Measurements from ENCODE around the gene ARHGEF11. TPM values are rescaled to one million over a fixed set of nuclear protein-coding genes. Genes with fewer than 3 reads are reported as not detected.
A peak's percentile ranks its signal among the peaks of the same experiment; 100 is the strongest.

The ARHGEF11 gene
- total and polyA plus RNA-seq, 9 of the 15 experiments (the other 6 are each of a cell fraction or from before 2014, with no cell fraction given), result 0.14 to 15.5 (median 9.0) TPM

DNA sequence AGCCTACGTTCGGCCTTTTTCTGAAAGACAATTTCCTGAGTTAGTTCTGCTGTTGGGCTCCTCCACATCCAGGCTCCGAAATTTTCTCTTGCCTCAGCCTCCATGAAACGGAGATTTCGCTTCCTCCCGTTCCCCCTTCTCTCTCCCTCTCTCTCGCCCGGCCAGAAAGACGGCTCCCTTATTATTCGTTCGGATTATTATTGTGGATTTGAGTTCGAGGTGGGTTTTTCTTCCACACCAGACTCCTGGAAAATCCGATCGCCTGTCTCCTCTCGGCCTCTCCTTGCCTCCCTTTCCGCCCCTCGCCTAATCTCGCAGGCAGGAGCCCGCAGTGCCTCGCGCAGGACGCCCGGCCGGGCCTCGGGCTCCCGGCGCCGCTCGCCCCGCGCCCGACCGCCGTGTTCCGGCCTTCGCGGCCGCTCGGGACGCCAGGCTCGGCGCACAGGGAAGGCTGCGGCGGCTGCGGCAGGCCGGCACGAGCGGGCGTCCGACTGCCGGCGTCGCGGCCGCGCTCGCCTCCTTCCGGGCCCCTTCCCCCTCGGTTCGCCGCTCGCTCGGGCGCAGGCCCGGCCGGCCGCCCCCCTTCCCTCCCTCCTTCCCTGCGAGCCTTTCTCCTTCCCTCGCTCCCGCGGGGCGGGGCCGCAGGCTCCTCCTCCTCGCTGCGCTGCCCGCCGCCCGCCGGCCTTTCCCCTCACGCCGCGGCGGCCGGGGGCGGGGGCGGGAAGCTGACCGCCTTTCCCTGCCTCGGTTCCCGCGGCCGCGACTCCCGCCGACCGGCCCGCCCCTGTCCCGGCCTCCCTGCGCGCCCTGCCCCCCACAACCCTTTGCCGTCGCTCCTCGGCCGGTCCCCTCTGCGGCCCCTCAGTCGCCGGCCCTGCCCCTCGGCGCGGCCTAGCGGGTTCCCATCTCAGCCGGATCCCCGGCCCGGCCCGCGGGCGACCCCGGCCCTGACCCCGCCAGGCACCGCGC is at the start of gene ARHGEF11 (continued):
- TF ChIP-seq, protein P1, sequence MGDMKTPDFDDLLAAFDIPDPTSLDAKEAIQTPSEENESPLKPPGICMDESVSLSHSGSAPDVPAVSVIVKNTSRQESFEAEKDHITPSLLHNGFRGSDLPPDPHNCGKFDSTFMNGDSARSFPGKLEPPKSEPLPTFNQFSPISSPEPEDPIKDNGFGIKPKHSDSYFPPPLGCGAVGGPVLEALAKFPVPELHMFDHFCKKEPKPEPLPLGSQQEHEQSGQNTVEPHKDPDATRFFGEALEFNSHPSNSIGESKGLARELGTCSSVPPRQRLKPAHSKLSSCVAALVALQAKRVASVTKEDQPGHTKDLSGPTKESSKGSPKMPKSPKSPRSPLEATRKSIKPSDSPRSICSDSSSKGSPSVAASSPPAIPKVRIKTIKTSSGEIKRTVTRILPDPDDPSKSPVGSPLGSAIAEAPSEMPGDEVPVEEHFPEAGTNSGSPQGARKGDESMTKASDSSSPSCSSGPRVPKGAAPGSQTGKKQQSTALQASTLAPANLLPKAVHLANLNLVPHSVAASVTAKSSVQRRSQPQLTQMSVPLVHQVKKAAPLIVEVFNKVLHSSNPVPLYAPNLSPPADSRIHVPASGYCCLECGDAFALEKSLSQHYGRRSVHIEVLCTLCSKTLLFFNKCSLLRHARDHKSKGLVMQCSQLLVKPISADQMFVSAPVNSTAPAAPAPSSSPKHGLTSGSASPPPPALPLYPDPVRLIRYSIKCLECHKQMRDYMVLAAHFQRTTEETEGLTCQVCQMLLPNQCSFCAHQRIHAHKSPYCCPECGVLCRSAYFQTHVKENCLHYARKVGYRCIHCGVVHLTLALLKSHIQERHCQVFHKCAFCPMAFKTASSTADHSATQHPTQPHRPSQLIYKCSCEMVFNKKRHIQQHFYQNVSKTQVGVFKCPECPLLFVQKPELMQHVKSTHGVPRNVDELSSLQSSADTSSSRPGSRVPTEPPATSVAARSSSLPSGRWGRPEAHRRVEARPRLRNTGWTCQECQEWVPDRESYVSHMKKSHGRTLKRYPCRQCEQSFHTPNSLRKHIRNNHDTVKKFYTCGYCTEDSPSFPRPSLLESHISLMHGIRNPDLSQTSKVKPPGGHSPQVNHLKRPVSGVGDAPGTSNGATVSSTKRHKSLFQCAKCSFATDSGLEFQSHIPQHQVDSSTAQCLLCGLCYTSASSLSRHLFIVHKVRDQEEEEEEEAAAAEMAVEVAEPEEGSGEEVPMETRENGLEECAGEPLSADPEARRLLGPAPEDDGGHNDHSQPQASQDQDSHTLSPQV (IDR thresholded peaks at IDR 0.05), result 0 out of 2 replicates have a peak, but pooled peaks have one; percentile 50
- TF ChIP-seq, protein P2, sequence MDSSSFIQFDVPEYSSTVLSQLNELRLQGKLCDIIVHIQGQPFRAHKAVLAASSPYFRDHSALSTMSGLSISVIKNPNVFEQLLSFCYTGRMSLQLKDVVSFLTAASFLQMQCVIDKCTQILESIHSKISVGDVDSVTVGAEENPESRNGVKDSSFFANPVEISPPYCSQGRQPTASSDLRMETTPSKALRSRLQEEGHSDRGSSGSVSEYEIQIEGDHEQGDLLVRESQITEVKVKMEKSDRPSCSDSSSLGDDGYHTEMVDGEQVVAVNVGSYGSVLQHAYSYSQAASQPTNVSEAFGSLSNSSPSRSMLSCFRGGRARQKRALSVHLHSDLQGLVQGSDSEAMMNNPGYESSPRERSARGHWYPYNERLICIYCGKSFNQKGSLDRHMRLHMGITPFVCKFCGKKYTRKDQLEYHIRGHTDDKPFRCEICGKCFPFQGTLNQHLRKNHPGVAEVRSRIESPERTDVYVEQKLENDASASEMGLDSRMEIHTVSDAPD (CRISPR knock-in tag; IDR thresholded peaks at IDR 0.05), result no peak
- TF ChIP-seq SRSF3 (IDR thresholded peaks at IDR 0.05; ENCODE audit: insufficient read depth, low read length), result no peak
- TF ChIP-seq RAD51 (IDR thresholded peaks at IDR 0.05; ENCODE audit: borderline replicate concordance, low read depth), result no peak
- TF ChIP-seq, protein P3, sequence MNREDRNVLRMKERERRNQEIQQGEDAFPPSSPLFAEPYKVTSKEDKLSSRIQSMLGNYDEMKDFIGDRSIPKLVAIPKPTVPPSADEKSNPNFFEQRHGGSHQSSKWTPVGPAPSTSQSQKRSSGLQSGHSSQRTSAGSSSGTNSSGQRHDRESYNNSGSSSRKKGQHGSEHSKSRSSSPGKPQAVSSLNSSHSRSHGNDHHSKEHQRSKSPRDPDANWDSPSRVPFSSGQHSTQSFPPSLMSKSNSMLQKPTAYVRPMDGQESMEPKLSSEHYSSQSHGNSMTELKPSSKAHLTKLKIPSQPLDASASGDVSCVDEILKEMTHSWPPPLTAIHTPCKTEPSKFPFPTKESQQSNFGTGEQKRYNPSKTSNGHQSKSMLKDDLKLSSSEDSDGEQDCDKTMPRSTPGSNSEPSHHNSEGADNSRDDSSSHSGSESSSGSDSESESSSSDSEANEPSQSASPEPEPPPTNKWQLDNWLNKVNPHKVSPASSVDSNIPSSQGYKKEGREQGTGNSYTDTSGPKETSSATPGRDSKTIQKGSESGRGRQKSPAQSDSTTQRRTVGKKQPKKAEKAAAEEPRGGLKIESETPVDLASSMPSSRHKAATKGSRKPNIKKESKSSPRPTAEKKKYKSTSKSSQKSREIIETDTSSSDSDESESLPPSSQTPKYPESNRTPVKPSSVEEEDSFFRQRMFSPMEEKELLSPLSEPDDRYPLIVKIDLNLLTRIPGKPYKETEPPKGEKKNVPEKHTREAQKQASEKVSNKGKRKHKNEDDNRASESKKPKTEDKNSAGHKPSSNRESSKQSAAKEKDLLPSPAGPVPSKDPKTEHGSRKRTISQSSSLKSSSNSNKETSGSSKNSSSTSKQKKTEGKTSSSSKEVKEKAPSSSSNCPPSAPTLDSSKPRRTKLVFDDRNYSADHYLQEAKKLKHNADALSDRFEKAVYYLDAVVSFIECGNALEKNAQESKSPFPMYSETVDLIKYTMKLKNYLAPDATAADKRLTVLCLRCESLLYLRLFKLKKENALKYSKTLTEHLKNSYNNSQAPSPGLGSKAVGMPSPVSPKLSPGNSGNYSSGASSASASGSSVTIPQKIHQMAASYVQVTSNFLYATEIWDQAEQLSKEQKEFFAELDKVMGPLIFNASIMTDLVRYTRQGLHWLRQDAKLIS (CRISPR knock-in tag; IDR thresholded peaks at IDR 0.05), result no peak
- TF ChIP-seq KLF10 (CRISPR knock-in tag; IDR thresholded peaks at IDR 0.05), result no peak
- TF ChIP-seq MBD2 (IDR thresholded peaks at IDR 0.05; ENCODE audit: borderline replicate concordance, low read depth), result no peak; the same call in 1 of the 2 replicates
- TF ChIP-seq MYNN (IDR thresholded peaks at IDR 0.05), result no peak
- no peak for TF ChIP-seq MYNN (CRISPR knock-in tag; IDR thresholded peaks at IDR 0.05)
- TF ChIP-seq ZNF785 (CRISPR knock-in tag; IDR thresholded peaks at IDR 0.05), result no peak
- TF ChIP-seq NFRKB (IDR thresholded peaks at IDR 0.05; ENCODE audit: low read depth), result no peak
- 0 out of 2 replicates have a peak, but pooled peaks have one; percentile 64 for TF ChIP-seq DNMT1 (IDR thresholded peaks at IDR 0.05)
- TF ChIP-seq ZNF253 (CRISPR knock-in tag; conservative IDR thresholded peaks at IDR 0.05), result no peak
- no peak for TF ChIP-seq MXI1 (IDR thresholded peaks at IDR 0.05; ENCODE audit: low read depth, low read length)
- TF ChIP-seq, protein P4, sequence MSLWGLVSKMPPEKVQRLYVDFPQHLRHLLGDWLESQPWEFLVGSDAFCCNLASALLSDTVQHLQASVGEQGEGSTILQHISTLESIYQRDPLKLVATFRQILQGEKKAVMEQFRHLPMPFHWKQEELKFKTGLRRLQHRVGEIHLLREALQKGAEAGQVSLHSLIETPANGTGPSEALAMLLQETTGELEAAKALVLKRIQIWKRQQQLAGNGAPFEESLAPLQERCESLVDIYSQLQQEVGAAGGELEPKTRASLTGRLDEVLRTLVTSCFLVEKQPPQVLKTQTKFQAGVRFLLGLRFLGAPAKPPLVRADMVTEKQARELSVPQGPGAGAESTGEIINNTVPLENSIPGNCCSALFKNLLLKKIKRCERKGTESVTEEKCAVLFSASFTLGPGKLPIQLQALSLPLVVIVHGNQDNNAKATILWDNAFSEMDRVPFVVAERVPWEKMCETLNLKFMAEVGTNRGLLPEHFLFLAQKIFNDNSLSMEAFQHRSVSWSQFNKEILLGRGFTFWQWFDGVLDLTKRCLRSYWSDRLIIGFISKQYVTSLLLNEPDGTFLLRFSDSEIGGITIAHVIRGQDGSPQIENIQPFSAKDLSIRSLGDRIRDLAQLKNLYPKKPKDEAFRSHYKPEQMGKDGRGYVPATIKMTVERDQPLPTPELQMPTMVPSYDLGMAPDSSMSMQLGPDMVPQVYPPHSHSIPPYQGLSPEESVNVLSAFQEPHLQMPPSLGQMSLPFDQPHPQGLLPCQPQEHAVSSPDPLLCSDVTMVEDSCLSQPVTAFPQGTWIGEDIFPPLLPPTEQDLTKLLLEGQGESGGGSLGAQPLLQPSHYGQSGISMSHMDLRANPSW (CRISPR knock-in tag; IDR thresholded peaks at IDR 0.05), result no peak

Measured in K562 (cell line).